SHP77 (cell line): ENCODE results near the gene JARID2.

Source experiments
- DNase-seq, 2 experiments: peaks; one replicate each; lab custom pipeline; 2025; lab: John Stamatoyannopoulos, UW

The JARID2 gene

DNA sequence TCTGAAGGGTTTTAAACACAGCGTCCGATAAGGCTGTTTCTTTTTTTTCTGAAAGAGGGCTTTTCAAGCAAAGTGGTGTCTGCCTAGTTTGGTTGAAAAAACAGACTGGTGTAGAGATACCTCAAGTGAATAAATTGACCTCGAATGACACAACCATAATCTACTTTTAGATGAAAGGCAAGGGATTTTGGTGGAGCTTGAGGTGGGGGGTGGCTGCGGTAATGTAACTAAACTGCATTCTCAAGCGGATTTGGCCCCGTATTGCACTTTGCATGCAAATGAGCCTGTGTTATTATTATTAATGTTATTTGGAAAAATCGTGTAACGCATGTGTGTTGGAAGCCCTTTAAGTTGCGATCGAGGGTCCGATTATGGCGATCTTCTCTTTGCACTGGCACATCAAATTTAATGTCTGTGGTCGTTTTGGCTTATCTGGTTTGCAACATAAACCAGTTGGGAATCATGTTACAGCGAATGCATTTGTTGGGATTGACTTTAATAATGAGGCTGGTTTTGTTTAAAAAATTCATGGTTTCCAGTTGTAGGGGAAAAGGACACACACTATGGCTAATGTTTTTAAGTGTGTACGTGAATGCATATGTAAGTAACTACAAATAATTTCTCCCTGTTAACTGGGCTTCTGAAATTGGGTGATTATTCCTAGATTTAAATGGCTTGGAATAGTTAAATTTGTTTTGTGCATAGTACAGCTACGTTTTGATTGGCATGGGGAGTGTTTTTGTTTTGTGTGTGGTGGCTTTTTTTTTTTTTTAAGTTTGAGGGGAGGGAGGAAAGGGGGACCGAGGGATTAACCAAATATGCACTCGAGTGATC, 1.0 kb downstream of the JARID2 start:
- DNase-seq, result no peak

DNA sequence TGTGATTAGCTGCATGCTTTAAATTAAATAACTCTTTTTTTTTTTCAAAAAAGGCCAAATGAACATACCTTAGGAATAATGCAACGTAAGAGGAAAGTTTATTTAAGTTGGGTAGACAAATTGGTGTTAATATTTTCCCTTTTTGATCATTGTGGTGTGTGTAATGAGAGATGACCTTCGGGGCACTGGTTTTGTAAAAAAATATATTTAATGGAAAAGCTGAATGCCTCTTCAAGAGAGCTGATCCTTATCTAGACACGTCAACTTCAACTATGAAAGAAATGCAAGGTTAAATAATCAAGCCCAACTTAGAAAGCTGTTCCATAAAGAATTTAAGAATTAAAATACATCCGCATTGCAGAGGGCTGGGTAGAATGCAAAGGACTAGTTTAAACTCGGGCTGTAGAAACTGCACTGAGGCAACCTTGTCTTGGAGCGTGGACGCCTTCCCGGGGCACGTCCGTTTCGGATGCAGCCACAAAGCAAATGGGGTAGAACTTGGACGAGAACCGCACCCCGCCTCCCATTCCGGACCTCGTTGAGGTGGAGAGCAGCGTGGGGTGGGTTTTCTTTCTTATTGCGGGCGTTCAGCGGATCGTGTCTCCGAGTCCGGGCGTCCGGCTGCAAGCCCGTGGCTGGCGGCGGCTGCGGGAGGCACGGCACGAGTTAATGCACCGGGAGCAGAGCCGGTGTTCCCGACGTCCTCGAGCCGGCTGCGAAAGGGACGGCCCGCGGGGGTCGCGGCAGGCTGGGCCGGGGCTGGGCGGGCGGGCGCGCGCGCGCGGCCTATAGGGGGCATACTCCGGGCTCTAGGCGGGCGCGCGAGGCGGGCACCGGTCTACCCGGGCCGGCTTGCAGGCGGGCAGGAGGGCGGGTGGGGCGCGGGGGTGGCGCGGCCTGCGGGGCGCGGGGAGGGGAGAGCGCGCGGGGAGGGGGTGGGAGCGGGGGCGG, 1.9 kb downstream of the JARID2 start:
- DNase-seq, result peak; percentile 22 to 67

DNA sequence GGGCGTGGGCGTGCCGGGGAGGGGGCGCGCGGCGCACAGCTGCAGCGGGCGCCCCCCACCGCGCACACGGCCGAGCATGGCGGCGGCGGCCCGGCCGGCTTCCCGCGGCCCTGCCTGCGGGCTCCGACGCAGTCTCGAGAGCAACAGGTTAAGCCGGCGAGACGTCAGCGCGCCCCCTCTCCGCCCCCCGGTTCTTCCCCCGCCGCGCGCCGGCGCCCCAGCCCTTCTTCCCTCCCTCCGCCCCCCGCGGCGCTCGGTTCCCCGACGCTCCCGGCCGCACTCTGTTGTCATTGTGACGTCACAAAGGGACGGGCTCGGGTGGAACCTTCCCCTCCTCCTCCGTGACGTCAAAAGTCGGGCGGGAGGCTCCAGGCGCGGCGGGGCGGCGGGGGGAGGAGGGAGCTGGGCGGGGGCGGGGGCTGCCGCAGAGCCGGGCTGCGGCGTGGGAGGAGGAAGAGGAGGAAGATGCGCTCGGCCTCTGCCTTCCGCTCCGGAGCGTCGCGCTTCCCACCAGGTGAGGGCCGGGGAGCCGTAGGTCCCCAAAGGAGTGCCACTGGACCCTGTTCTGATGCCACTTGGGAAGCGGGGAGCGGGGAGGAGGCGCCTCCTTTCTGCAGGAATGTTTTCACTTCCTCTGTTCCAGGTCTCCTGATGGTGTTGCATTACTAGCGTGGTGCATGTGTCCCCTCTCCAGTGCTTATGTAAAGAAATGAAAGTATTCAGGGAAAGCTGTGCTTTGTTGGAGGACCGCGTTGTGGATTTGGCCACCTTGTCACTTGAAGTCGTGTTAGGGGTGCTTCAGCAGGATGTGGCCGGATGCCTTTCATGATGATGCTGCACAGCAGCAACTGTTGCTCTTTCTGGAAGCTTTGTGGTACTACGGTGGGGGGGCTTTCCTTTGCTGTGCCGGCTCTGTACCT, 2.8 kb downstream of the JARID2 start:
- DNase-seq, result peak; percentile 89 to 94

DNA sequence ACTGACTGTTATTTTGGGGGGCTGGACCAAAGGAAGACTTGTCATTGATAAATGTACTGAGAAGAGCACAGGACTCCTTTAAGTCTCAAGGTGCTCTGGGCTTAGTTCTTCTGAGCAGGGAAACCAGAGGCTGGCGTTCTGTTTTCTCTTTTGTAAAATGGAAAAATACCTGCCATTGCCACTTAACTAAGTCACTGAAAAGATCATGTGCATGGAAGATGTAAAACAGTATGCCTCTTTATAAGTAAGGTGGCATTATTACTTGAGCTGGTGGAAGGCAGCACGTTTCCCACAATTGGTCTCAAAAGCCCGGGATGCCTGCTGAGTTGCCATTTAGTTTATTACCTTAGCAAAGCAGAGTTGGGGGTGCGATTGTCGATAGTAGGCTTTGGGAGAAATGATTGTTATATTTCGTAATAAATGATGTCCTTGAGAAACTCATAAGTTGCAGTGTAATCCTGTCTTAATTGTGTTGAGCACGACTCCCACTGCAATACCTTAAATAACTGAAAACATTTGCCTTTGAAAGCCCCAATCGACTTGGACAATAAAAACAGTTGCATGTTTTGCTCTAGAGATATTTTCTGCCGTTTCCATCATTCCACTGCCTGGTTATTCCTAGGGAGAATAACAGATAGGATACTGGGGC, 3.6 kb downstream of the JARID2 start:
- no peak for DNase-seq

DNA sequence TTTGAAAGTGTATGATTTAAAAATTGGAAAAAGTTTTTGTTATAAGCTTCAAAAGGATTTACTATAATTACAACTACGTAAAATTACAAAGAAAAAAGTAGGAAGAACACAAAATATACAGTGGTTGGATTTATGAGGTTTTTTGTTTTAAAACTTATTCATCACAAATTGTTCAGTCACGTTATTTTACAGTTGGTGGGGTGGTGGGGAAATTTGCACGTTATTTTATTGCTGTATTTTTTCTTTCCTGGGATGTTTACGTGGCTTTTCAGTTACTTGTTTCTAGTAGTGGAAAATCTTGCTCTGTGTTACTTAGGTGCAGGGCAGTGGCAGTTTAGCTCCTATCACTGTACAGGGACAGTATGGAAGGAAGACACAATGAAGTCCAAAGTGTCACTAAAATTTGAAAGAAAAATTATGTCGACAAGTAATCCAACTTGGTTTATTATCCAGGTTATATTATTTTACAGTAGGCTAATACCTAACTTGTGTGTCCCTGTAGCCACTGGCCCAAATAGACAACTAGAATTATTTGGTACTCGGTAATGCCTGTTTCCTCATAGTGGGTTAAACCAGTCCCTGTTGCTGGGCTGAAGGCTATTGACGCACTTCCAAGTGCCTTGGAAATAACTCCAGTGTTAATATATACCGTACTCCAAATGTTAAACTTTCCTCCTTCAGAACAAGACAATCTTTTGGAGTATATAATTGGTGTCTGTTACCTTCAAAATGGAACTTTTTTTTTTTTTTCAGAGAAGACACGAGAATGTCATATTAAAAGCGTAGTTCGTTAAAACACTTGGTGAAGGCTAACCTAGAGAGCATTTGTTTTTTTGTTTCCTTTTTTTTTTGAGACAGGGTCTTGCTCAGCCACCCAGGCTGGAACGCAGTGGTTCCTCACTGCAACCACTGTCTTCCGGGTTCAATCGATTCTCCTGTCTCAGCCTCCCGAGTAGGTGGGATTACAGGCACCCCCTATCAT, 4.6 kb downstream of the JARID2 start:
- DNase-seq, result no peak

DNA sequence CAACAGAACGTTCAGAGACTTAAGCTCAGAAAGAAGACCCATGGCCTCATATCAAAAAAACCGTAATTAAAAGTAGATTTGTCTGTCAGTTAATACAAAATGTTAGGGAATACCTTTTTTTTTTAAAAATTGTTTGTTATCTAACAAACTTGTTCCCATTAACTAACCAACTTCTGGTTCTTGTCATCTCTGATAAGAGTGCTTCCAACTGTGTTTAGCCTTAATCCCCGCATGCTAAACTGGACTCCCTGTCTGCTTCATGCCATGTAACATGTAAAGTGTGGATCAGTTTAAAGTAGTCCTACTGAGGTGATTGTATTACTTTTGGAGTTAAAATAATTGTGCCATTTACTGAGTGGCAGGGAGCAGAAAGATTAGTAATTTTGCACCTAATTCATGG, 6.3 kb downstream of the JARID2 start:
- DNase-seq, result no peak

DNA sequence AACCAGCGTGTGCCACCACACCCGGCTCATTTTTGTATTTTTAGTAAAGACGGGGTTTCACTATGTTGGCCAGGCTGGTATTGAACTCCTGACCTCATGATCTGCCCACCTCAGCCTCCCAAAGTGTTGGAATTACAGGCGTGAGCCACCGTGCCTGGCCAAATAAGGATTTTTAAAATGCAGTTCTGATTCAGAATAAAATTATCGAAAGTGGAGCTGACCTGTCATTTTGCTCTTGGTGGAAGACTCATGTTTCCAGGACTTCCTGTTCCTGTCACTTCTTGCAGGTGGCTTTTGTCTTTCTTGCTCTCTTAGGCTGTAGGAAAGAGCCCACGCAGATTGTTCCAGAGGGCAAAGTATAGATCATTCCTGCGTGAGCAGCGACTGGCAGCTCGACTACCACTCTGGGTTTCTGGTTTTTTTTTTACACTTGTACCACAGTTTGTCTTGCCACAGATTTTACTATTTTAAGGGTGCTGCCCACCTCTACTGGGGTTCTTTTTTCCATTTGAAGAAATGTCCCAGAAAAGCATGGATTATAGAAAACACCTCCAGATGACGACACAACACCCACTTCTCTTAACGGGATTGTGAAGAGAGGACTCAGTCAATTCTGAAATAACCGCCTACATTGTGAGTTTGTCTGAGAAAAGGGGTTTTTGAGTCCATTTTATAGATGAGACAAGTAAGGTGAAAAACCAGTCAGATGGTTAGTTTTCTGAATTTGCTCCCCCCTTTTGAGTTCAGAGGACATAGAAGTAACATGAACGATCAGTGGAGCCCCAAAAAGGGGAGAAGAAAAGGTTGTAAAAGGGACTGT, 7.5 kb downstream of the JARID2 start:
- no peak for DNase-seq

DNA sequence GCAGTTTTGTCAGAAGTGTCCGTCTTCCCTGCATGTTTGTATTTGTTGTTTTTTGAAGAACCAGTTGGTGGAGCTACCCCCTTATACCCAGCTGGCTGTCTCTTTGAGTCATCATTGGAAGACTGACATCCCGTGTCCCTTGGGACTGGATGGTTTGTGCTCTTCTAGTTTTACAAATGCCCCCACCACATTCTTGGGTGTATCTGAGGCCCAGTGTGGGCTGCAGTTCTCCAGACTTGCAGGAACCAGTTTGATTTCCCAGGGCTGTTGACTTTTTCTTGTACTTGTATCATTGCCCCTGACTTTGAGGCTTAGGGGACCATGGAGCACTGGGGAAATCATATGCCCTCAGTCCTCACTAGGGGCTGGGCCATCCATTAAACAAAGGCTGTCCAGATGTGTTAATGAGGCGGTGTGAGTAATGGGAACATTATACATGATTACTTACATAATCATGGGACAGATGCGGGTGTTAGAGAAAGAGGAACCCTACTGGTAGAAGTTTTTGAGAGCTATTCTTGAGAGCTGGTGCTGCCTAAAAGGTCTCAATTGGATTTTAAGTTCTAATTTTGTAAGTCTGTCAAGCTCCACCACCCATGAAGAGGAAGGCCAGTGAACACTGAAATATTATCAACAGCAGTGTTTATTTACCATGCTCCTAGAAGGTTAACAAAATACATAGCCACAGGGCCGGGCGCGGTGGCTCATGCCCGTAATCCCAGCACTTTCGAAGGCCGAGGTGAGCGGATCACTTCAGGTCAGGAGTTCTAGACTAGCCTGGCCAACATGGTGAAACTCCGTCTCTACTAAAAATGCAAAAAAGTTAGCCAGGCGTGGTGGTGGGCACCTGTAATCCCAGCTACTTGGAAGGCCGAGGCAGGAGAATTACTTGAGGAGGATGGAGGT, 8.5 kb downstream of the JARID2 start:
- no peak for DNase-seq

DNA sequence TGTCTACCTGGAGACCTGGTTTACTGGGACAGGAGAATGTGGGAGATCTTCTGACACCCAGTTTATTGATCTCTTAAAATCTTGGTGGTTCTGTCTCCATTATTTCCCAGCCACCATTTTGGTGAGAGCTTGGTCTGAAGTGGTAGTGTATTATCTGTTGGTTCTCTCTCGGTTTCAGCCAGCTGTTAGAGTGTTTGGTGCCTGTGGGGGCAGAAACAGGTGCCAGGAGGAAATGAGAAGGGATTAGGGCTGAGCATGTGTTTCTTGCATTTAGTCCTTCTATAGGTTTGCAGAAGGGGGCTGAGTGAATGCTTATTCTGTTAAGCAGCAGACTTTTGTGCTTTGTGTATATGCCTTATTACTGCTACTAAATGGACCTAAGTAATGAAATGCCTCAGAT, 9.6 kb downstream of the JARID2 start:
- no peak for DNase-seq

DNA sequence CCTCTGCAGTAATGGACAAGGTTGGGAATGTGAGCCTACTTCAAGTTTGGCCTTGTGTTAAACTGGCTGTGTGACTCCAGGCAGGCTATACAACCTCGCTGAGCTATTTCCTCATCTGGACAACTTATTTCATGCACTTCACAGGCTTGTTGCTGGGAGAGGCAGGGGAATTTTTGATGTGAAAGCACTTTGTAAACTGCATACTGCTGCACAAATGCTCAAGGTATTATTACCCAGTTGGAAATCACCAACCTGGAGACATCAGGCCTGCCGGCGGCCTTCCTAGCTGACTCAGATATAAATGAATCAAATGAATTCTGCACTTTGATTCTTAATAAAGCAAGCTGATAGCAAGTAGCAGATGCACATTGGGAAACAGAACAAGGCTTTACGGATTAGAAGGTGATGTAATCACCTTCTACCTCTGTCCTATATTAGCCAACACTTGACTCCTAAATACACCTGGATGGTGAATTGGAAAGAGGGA, 10.1 kb downstream of the JARID2 start:
- DNase-seq, result no peak

DNA sequence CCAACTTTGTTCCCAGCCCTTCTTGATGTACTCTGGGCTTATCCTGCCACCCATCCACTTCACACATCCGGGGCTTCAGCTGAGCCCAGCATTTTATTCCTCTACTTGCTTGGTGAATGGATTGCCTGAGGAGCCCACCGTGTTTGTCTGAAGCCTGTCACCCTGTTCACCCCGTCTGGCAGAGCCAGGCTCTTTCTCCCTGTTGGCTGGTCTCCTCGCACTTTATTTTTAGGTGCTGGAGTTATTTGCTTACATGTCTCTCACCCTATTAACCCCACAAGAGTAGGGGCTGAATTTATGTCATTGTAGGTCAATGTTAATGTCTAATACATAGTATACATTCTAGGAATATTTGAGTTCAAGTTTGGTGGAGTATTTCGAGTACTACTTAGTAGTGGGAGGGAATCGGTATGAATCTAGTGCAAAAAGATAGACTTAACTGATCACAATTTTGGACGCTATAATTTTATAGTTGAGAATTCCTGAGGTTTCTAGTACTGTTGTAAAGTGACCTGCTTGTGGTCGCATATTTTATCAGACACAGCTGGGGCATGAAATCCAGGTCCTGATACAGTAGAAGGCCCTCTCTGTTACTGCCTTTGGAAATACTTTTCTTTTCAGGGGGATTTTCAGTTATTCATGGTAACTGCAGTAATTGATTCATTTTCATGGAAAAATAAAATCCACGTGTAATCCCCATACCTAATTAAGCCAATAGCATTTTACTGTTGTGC, 10.8 kb downstream of the JARID2 start:
- no peak for DNase-seq

DNA sequence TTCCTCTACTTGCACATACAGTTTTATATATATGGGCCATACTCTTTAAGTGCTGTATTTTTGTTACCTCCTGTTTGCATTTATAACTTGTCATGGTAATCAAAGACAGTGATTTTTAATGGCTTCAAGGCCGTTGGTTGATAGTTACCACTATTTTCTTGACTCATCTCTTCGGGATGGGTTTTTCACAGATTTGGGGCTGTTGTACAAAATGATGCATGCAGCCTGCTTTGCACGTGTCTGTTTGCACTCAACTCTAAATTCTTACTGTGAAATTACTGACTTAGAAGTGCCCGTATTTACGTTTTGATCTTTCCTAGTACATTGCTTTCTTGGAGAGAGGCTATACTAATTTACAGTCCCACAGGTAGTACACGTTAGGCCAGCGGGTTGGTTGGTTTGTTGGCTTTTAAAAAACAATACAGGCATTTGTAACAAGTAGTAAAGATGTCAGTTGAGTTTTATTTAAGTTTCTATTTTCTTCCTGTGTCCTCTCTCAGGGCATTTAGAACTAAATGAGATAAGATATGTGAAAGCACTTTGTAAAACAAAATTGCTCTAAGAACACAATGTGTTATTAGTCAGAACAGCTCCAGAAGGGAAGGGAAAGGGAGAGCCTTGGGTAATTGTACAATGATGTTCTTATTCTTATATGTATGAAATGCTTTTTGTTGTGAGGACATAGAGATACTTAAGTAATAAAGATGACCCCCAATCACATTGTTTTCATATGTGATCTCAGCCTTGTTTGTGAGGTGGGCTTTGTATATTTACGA, 11.7 kb downstream of the JARID2 start:
- DNase-seq, result no peak

DNA sequence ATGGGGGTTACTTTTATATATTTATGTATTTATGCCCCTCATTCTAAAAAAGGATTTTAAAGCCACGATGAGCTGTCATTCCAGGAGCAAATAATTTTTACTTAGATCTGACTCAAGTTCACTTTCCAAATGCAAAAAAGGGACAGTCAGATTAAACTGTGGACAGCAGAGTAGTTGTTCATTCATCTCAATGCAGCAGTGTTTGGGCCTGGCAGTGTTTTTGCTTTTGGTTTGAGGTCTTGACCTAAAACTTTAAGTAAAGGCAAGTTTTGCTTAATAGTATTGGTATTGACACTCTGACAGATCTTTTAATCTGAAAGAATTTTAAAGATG, 13.9 kb downstream of the JARID2 start:
- no peak for DNase-seq

DNA sequence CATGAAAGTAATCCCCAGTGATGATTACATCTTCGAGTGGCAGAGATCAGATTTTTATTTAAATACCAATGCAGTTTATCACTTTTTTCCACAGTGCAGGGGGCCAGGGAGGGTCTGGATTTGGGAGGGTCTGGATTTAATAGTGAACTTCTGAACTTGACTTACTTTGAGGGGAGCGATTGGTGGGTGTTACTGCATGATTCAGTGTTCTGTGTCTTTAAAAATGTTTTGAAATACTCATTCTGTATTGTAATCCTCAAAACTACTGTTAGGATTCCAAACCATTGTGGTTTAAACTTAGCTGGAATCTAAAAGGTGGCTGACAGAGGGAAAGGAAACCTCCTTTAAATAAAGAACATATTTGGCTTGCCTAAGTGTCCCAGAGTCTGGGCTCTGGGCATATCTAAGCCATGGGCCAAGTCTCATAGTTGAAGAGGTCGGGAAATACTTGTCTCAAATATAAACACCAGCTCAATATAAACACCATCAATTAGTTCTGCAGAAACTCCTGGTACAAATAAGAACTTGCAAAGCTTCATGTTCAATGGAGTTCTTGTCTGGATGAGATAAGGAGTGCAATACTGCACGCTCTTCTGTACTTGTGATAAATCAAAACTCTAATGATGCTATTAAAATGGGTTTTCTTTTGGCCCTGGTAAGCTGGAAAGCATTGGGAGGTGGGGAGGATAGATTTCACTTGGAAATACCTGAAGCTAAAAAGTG, 14.4 kb downstream of the JARID2 start:
- DNase-seq, result no peak

DNA sequence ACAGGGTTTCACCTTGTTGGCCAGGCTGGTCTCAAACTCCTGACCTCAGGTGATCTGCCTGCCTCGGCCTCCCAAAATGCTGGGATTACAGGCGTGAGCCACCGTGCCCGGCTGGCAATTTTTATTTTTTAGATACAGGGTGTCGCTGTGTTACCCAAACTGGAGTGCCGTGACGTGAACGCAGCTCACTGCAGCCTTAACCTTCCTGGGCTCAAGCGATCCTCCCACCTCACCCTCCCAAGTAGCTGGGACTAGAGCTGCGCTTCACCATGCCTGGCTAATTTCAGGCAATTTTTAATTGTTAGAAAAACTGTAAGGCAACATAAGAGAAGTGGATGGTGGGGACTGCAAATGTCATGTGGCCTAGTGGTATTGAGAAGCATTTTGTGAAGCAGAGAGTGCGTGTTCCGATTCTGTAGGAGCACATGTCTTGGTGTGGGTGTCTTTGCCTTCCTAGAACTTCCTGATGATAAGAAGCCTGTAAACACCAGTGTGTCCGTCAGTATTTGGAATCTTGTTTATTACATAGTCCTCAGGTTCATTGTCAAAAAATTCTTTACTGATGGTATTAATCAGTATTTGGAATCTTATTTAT, 18.0 kb downstream of the JARID2 start:
- no peak for DNase-seq

DNA sequence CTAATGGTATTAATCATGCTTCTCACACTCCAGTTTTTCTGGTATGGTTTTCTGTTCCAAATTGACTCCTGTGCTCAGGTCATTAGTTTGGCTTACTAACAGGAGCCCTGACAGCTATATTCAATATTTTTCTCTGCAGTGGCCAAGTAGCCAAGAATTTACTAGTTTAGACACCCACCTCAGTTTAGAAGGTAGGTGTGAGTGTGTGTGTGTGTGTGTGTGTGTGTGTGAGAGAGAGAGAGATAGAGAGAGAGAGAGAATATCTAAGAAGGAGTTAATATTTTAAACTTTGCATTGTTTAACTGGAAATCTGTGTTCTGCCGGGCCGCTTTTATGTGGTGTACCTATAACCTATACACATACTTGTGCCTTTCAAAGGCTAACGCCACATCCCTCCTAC, 18.5 kb downstream of the JARID2 start:
- no peak for DNase-seq
